ENCODE data around the gene RMI2.
A peak's percentile ranks its signal among the peaks of the same experiment; 100 is the strongest.

The RMI2 gene

GRCh38 chr16:11345040-11345862, at the start of gene RMI2:
Gene RMI2 (plus strand): TSS chr16:11345459. CDS start chr16:11345472, 13 bp downstream.
- peaks cover 2% of the 10 kb centered on the region; the same call in 1 of the 2 replicates for H3K36me3 ChIP-seq (ENCODE audit: control insufficient read depth, insufficient read depth, low read length)
- TF ChIP-seq CTCF (IDR thresholded peaks at IDR 0.05; ENCODE audit: insufficient read depth, low read length, poor library complexity, severe bottlenecking), result no peak
- H3K4me3 ChIP-seq (replicated peaks; ENCODE audit: low read depth, low read length), result peak within 1 kb of the TSS; percentile 76
- no peaks in the 10 kb centered on the region for H3K27me3 ChIP-seq (replicated peaks; ENCODE audit: control insufficient read depth, insufficient read depth, low read length)
- DNase-seq (ENCODE audit: extremely low read depth, insufficient read length), result peak; percentile 94

GRCh38 chr16:11295672-11296071, 49.6 kb upstream of the RMI2 start:
- TF ChIP-seq CTCF (IDR thresholded peaks at IDR 0.05; ENCODE audit: insufficient read depth, low read length, poor library complexity, severe bottlenecking), result no peak
- Histone ChIP-seq H3K27me3 (replicated peaks; ENCODE audit: control insufficient read depth, insufficient read depth, low read length) (no peaks in the 10 kb centered on the region), H3K36me3 (ENCODE audit: control insufficient read depth, insufficient read depth, low read length) (no peaks in the 10 kb centered on the region), H3K4me3 (replicated peaks; ENCODE audit: low read depth, low read length) (no peak overlapping the region)
- DNase-seq (ENCODE audit: extremely low read depth, insufficient read length), result no peak

- Histone ChIP-seq H3K4me3 (replicated peaks; ENCODE audit: low read depth, low read length) (no peak overlapping the region), H3K27me3 (replicated peaks; ENCODE audit: control insufficient read depth, insufficient read depth, low read length) (no peaks in the 10 kb centered on the region), H3K36me3 (ENCODE audit: control insufficient read depth, insufficient read depth, low read length) (no peaks in the 10 kb centered on the region)
- no peak for TF ChIP-seq CTCF (IDR thresholded peaks at IDR 0.05; ENCODE audit: insufficient read depth, low read length, poor library complexity, severe bottlenecking)
- DNase-seq (ENCODE audit: extremely low read depth, insufficient read length), result no peak
Observed at GRCh38 chr16:11296351-11296705, 48.9 kb upstream of the RMI2 start.

- TF ChIP-seq CTCF (IDR thresholded peaks at IDR 0.05; ENCODE audit: insufficient read depth, low read length, poor library complexity, severe bottlenecking), result no peak
- Histone ChIP-seq H3K4me3 (replicated peaks; ENCODE audit: low read depth, low read length) (no peak overlapping the region), H3K36me3 (ENCODE audit: control insufficient read depth, insufficient read depth, low read length) (no peaks in the 10 kb centered on the region), H3K27me3 (replicated peaks; ENCODE audit: control insufficient read depth, insufficient read depth, low read length) (no peaks in the 10 kb centered on the region)
- no peak for DNase-seq (ENCODE audit: extremely low read depth, insufficient read length)
Observed at GRCh38 chr16:11296706-11297491, 48.4 kb upstream of the RMI2 start.

- DNase-seq (ENCODE audit: extremely low read depth, insufficient read length), result peak; percentile 88
- H3K36me3 ChIP-seq (ENCODE audit: control insufficient read depth, insufficient read depth, low read length), result no peaks in the 10 kb centered on the region
- 0 out of 2 replicates have a peak overlapping the region, but pooled peaks have one; percentile 10 for H3K4me3 ChIP-seq (replicated peaks; ENCODE audit: low read depth, low read length)
- no peaks in the 10 kb centered on the region for H3K27me3 ChIP-seq (replicated peaks; ENCODE audit: control insufficient read depth, insufficient read depth, low read length)
- TF ChIP-seq CTCF (IDR thresholded peaks at IDR 0.05; ENCODE audit: insufficient read depth, low read length, poor library complexity, severe bottlenecking), result no peak
Observed at GRCh38 chr16:11297492-11298142, 47.6 kb upstream of the RMI2 start.

All from GM06990 (cell line).